Activated B cell treated with CpG ODN at 0.5 μM for 24 hours (primary cell): ENCODE data around the gene CDC42BPB. TPM values are rescaled to one million over a fixed set of nuclear protein-coding genes. Genes with fewer than 3 reads are reported as not detected.
A peak's percentile ranks its signal among the peaks of the same experiment; 100 is the strongest.

ENCODE experiments used
- ATAC-seq: fragments of 200-7000 bp; cut with Tn5 transposase; one replicate; pipeline ENCODE4 v1.10.0; 2021; ENCODE audit warnings: low read depth, mild to moderate bottlenecking, moderate library complexity
- CTCF ChIA-PET: fragments of 350-600 bp; sonication (Branson Sonifier 250); formaldehyde crosslinking; loops from one replicate; lab custom pipeline; 2021; ENCODE audit warnings: antibody characterized with exemption; lab: Charles Lee
- POLR2A ChIA-PET: fragments of 350-600 bp; sonication (Branson Sonifier 250); formaldehyde crosslinking; loops from one replicate; lab custom pipeline; 2021; ENCODE audit warnings: antibody characterized with exemption; lab: Charles Lee
- DNase-seq: peaks from one replicate; pipeline ENCODE4 v3.0.0; 2022
- H3K27ac Mint-ChIP-seq: one replicate; pipeline ENCODE4 v1.8.0; 2020; ENCODE audit warnings: mixed read lengths
- H3K27me3 Mint-ChIP-seq: one replicate; pipeline ENCODE4 v1.8.0; 2021; ENCODE audit warnings: mixed read lengths
- H3K36me3 Mint-ChIP-seq: one replicate; pipeline ENCODE4 v1.8.0; 2021; ENCODE audit warnings: low read depth, mixed read lengths
- H3K4me1 Mint-ChIP-seq: one replicate; pipeline ENCODE4 v1.8.0; 2021; ENCODE audit warnings: mixed read lengths
- H3K4me3 Mint-ChIP-seq: one replicate; pipeline ENCODE4 v1.8.0; 2020; ENCODE audit warnings: mild to moderate bottlenecking, mixed read lengths
- H3K9me3 Mint-ChIP-seq: one replicate; pipeline ENCODE4 v1.8.0; 2020; ENCODE audit warnings: mixed read lengths
- intact Hi-C: fragments of 100-400 bp; cut with micrococcal nuclease; formaldehyde crosslinking; loops from one replicate; pipeline ENCODE4 v1.15.1; 2024
- total RNA-seq: library from RNA; stranded (reverse); gene quantifications from 2 replicates; pipeline ENCODE4 v1.2.3, GENCODE V29; 2022
- TF ChIP-seq, protein P1 (sequence below): fragments of 200-600 bp; IDR thresholded peaks from one replicate; pipeline ENCODE4 v1.8.0; 2022; ENCODE audit warnings: antibody characterized with exemption, mild to moderate bottlenecking

CDC42BPB gene
- total RNA-seq, 1 donor from 2014 or later = 38.5 TPM

DNA sequence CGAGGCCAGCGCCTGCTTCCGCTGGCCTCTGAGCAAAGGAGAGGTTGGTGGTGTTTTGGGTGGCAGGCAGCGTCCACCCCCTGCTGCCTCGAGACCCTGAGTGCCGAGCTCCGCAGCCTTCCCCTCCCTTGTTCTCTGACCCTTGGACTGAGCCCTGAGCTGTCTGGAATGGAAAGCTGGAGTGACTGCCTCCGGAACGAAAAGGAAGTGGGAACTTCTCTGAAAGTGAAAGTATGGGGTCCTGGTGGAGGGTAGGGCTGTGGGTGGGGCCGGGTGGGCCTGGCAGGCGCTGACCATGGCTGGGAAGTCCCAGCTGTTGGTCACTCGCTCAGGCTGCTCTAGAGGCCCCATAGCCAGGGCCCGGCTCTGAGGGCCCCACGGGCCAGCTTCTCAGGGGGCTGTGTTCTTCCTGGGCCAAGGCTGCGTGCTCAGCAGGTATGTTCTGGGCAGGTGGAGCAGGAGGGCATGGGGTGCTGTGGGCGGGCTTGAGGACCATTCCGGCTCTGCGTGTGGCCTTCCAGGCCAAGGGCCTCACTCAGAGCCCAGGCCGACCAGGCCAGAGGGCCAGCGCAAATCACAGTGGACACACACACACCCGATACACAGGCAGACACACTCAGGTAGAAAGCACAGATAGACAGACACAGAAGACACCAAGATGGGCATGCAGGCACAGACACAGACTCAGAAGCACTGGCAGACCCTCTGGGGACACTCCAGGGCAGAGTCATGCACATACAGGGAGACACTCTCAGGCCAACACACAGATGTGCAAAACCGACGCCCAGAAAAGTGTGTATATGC lies 37.3 kb upstream of the CDC42BPB start, which contains the start of gene EXOC3L4:
EXOC3L4 (plus strand) TSS at position 320 of the 804 bp plus-strand sequence. CDS start 5,495 bp downstream, outside the sequence.
- Mint-ChIP-seq H3K4me3 (no peak within 1 kb of the TSS), H3K9me3 (no peaks in the 10 kb centered on the region), H3K27me3 (peaks cover 3% of the 10 kb centered on the region), H3K27ac (no peak within 1 kb of the TSS), H3K36me3 (no peaks in the 10 kb centered on the region), H3K4me1 (peaks cover 8% of the 10 kb centered on the region)
- intact Hi-C loops = no loop called here
- ChIA-PET POLR2A (no interaction called here), CTCF (interaction anchor here (0.6 to 3.1 kb wide), 2 partner anchors 11 to 13 kb away, joined by 3 to 14 read pairs; no protein-coding TSS in a partner anchor)
- ATAC-seq (no peak), DNase-seq (no peak)
- TF ChIP-seq, protein P1, sequence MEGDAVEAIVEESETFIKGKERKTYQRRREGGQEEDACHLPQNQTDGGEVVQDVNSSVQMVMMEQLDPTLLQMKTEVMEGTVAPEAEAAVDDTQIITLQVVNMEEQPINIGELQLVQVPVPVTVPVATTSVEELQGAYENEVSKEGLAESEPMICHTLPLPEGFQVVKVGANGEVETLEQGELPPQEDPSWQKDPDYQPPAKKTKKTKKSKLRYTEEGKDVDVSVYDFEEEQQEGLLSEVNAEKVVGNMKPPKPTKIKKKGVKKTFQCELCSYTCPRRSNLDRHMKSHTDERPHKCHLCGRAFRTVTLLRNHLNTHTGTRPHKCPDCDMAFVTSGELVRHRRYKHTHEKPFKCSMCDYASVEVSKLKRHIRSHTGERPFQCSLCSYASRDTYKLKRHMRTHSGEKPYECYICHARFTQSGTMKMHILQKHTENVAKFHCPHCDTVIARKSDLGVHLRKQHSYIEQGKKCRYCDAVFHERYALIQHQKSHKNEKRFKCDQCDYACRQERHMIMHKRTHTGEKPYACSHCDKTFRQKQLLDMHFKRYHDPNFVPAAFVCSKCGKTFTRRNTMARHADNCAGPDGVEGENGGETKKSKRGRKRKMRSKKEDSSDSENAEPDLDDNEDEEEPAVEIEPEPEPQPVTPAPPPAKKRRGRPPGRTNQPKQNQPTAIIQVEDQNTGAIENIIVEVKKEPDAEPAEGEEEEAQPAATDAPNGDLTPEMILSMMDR = no peak

DNA sequence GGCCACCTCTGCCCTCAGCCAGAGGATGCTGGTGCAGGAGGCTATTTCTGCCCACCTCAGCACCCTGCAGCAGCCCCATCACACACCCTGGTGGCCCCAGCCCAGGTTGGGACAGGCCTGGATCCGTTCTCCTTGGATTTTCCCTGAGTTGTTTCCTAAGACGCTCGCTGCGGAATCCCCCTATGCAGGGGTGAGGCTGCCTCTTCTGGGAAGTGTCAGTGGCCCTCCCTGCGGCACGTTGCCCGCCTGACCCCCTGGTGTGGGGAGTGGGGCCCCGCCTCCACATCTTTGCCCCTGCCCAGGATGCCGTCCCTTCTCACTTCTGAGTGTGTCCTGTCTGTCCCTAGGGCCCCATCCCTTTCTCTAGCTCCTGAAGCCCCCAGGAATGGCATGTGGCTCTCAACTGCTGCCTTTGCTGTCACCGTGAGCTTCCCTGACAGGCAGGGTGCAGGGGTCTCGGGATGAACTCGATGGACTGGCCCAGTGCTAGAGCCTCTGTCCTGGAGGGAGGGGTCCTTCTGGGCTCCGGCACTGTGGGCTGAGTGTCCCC lies 36.6 kb upstream of the CDC42BPB start:
- intact Hi-C loops = no loop called here
- H3K36me3 Mint-ChIP-seq = no peaks in the 10 kb centered on the region
- no peak for DNase-seq
- peaks cover 3% of the 10 kb centered on the region for H3K27me3 Mint-ChIP-seq
- no peaks in the 10 kb centered on the region for H3K9me3 Mint-ChIP-seq
- H3K27ac Mint-ChIP-seq = no peak overlapping the region
- peaks cover 8% of the 10 kb centered on the region for H3K4me1 Mint-ChIP-seq
- ChIA-PET POLR2A (no interaction called here), CTCF (no interaction called here)
- no peak overlapping the region for H3K4me3 Mint-ChIP-seq
- TF ChIP-seq, protein P1 = no peak
- ATAC-seq = no peak

DNA sequence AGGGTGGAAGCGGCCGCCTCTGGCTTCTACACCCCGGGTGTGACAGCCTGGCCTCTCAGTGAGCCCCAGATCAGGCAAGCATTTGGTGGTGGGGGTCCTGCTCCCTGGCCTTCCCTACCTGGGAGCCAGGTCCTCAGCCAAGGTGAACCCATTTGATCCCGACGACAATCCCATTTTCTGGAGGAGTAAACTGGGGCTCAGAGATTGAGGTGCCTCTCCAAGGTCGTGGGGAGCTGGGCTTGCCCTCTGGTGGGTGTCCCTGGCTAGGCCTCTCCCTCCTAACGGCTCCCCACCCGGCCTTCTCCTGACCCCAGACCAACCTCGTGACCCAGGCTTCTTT lies 34.5 kb upstream of the CDC42BPB start:
- TF ChIP-seq, protein P1 = no peak
- POLR2A ChIA-PET = no interaction called here
- DNase-seq (no peak), ATAC-seq (no peak)
- Mint-ChIP-seq H3K4me1 (peaks cover 8% of the 10 kb centered on the region), H3K27me3 (peaks cover 2% of the 10 kb centered on the region), H3K36me3 (no peaks in the 10 kb centered on the region), H3K9me3 (no peaks in the 10 kb centered on the region), H3K4me3 (peak overlapping the region; percentile 48), H3K27ac (no peak overlapping the region)
- intact Hi-C loops = loop anchor here (1.0 to 2.0 kb wide), 3 partner anchors 14 to 398 kb away; no protein-coding TSS in a partner anchor
- CTCF ChIA-PET = interaction anchor here (1.0 to 1.2 kb wide), 4 partner anchors 9 to 398 kb away, joined by 3 to 4 read pairs (median 3); no protein-coding TSS in a partner anchor

DNA sequence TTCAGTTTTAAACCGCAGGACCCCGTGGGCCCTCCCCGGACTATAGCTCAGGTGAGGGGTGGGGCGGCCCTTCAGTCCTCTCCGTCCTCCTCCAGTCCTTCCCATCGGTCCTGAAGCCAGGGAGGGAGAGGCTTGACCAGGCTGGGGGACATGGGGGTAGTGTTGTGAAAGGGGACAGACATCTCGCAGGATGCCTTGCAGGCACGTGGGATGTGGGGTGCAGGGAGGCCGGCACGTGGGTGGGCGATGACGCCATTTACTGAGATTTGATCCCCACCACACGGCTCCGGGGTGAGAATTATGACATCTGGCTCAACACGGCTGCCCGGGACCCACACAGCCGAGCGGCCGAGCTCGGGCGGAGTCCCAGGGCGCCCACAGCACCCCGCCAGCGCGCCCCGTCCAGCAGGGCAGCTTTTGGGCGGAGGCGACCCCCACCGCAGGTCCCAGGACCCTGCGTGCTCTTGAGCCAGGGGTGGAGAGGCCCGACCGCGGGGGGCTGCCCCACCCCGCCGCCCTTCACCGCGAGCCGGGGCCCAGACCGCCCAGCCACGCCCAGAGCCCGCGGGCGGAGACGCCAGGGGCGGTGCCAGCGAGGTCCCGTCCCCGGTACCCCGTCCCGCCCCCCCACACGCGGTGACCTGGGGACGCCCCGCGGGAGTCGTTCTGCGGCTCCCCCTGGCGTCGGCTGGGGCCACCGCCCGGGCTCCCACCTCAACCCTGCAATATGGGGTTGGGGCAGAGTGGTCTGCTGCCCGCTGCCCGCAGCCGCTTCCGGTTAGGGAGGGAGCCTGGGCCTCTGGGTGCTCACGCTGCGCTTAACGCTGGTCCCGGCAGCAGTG lies 33.9 kb upstream of the CDC42BPB start:
- H3K4me3 Mint-ChIP-seq = peak overlapping the region; percentile 72
- DNase-seq = peak; percentile 70
- peak; percentile 96 for ATAC-seq
- intact Hi-C loops = loop anchor here (1.0 to 2.0 kb wide), 3 partner anchors 13 to 397 kb away; no protein-coding TSS in a partner anchor
- H3K27me3 Mint-ChIP-seq = peaks cover 7% of the 10 kb centered on the region
- no peak overlapping the region for H3K27ac Mint-ChIP-seq
- H3K4me1 Mint-ChIP-seq = peaks cover 8% of the 10 kb centered on the region
- no peaks in the 10 kb centered on the region for H3K36me3 Mint-ChIP-seq
- H3K9me3 Mint-ChIP-seq = no peaks in the 10 kb centered on the region
- CTCF ChIA-PET = interaction anchor here (1.2 kb wide), 2 partner anchors 35 to 396 kb away, joined by 3 read pairs; no protein-coding TSS in a partner anchor
- POLR2A ChIA-PET = no interaction called here
- TF ChIP-seq, protein P1 = peak; percentile 49
